PFSK-1 (cell line): ENCODE results near the gene MBNL2.

Experiments
- FOXP2 ChIP-seq: optimal IDR thresholded peaks from 2 replicates; pipeline ENCODE3; 2011; ENCODE audit warnings: borderline replicate concordance, control low read depth, inconsistent platforms; ENCODE audit not compliant: insufficient read depth; ENCODE audit errors: extremely low read length, extremely low read depth
- POLR2AphosphoS5 ChIP-seq: IDR thresholded peaks from 2 replicates; pipeline ENCODE4 v1.6.1; 2012; ENCODE audit warnings: low read depth, mild to moderate bottlenecking, control low read depth, low read length, moderate library complexity
- SIN3A ChIP-seq: IDR thresholded peaks from 2 replicates; pipeline ENCODE4 v1.6.1; 2012; ENCODE audit warnings: mild to moderate bottlenecking, low read length, moderate library complexity, borderline replicate concordance; ENCODE audit not compliant: insufficient read depth
- TAF1 ChIP-seq: IDR thresholded peaks from 2 replicates; pipeline ENCODE4 v1.6.1; 2012; ENCODE audit warnings: low read length, control low read depth, borderline replicate concordance; ENCODE audit not compliant: insufficient read depth
- TF ChIP-seq, protein P1 (sequence below), 2 experiments: IDR thresholded peaks; 2 replicates each; pipeline versions ENCODE4 v1.6.1 to v1.8.0; 2011 to 2012; ENCODE audit warnings: low read depth in 2 of 2, low read length in 2 of 2, control low read depth in 1 of 2, inconsistent platforms in 1 of 2, mild to moderate bottlenecking in 1 of 2, moderate library complexity in 1 of 2; ENCODE audit not compliant: insufficient read depth in 1 of 2

The MBNL2 gene

DNA sequence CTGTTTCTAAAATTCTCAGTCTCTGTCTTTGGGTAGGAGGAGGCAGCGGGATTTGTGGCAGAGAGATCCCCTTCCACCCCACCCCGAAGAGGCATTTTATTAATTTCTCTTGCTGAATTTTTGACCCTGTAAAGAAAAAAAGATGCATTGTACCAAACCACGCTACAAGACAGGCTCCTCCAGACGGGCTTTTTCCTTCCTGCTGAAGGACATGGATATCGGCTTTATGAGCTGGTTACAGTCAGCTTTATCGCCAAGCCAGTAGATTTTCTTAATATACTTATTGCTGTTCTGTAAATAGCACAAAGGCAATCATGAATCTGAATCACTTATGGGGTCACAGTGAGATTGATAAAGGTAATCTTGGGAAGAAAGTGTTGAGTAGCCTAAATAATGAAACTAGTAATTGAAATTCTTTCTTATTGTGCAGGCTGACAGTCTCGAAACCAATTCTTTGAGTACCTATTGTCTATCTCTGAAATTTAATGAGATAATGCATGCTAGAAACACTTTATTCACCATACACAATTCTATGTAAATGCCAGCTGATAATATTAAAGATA lies 24.5 kb downstream of the MBNL2 start:
- TF ChIP-seq POLR2AphosphoS5 (no peak), SIN3A (no peak), FOXP2 (no peak), TAF1 (no peak)
- TF ChIP-seq, protein P1, sequence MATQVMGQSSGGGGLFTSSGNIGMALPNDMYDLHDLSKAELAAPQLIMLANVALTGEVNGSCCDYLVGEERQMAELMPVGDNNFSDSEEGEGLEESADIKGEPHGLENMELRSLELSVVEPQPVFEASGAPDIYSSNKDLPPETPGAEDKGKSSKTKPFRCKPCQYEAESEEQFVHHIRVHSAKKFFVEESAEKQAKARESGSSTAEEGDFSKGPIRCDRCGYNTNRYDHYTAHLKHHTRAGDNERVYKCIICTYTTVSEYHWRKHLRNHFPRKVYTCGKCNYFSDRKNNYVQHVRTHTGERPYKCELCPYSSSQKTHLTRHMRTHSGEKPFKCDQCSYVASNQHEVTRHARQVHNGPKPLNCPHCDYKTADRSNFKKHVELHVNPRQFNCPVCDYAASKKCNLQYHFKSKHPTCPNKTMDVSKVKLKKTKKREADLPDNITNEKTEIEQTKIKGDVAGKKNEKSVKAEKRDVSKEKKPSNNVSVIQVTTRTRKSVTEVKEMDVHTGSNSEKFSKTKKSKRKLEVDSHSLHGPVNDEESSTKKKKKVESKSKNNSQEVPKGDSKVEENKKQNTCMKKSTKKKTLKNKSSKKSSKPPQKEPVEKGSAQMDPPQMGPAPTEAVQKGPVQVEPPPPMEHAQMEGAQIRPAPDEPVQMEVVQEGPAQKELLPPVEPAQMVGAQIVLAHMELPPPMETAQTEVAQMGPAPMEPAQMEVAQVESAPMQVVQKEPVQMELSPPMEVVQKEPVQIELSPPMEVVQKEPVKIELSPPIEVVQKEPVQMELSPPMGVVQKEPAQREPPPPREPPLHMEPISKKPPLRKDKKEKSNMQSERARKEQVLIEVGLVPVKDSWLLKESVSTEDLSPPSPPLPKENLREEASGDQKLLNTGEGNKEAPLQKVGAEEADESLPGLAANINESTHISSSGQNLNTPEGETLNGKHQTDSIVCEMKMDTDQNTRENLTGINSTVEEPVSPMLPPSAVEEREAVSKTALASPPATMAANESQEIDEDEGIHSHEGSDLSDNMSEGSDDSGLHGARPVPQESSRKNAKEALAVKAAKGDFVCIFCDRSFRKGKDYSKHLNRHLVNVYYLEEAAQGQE (IDR thresholded peaks at IDR 0.05; ENCODE audit: insufficient read depth in 1 of 2, low read depth in 2 of 2, low read length in 2 of 2) = no peak

DNA sequence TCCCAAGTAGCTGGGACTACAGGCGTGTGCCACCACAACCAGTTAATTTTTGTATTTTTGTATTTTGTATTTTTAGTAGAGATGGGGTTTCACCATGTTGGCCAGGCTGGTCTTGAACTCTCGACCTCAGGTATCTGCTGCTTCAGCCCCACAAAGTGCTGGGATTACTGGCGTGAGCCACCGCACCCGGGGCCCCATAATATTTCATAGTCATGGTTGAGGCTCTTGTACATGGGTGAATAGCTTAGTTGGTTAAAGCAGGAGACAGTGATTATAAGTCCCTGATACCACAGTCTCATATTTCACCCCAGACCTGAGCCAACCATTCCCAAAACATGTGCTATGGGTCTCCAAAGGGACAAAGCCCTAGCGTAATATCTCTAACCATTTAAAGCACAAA lies 26.1 kb downstream of the MBNL2 start:
- TF ChIP-seq, protein P1 (IDR thresholded peaks at IDR 0.05; ENCODE audit: insufficient read depth in 1 of 2, low read depth in 2 of 2, low read length in 2 of 2) = no peak
- TF ChIP-seq SIN3A (no peak), TAF1 (no peak)

DNA sequence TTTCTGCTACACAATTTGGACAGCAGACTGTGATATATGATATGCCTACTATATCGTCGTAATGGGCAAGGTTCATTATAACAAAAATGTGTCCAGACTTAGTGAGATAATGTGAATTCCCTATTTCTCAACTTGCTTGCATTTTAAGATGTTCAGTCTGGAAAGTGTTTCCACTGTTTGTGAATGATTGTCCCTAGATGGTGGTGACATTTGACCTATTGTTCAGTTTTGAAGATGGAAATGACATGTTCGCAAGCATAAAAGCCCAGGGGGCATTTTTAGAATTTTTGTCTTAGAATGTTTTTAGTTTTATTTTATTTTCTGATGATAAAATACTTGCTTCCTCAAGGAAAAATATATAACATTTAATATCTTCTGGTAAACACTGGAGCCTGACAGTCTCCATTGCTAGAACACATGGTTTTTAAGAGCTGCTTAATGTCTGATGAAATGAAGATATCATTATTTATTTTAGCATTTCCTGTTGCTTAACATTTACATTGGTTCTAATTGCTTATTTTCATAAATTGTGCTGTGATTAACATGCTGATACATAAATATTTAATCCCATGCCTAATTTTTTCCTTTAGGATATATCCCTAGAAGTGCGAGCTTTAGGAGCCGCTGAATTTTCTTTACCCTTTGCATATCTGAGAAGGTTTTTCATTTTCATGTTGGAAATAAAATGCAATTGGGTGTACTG lies 27.1 kb downstream of the MBNL2 start:
- no peak for TF ChIP-seq TAF1
- no peak for TF ChIP-seq FOXP2
- no peak for TF ChIP-seq SIN3A
- TF ChIP-seq, protein P1 (IDR thresholded peaks at IDR 0.05; ENCODE audit: insufficient read depth in 1 of 2, low read depth in 2 of 2, low read length in 2 of 2) = no peak
- no peak for TF ChIP-seq POLR2AphosphoS5

DNA sequence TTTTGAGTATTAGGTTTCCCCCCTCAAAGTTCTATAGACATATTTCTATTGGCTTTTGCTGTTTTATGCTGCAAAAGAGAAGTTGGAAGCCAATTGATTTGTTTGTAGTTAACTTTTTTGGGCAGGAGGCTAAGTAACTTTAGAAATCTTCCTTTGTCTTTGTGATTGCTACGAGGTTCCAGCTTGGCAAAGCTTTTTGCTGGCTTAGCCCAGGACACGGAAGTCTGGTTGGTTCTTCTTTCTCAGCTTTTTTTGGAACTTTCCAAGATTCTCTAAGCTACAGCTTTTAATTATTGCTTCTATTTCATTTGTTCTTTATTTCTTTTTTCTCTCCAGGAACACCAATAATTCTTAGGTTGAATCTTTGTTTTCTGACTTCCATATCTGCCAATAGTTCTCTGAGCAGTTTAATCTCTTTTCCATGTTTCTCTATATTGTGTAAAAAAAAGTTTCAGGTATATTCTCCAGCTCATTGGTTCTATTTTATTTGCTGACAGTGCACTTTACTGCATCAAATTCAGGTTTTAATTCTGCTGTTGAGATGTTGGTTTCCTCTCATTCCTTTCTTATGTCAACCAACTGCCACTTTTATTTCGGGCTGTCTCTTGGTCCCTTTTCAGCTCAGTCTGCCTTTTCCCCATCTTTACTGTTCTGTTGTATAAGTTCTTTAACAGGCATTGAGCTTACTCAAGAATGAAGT lies 27.8 kb downstream of the MBNL2 start:
- TF ChIP-seq, protein P1 (IDR thresholded peaks at IDR 0.05; ENCODE audit: insufficient read depth in 1 of 2, low read depth in 2 of 2, low read length in 2 of 2) = no peak
- no peak for TF ChIP-seq TAF1
- no peak for TF ChIP-seq FOXP2
- TF ChIP-seq SIN3A = no peak
- TF ChIP-seq POLR2AphosphoS5 = no peak
